HepG2 (cell line): ENCODE measurements around the gene SHC1. TPM values are rescaled to one million over a fixed set of nuclear protein-coding genes. Genes with fewer than 3 reads are reported as not detected.

Experiments used
- MAX ChIP-seq: IDR thresholded peaks from 2 replicates; pipeline ENCODE4 v1.6.1; 2012; ENCODE audit warnings: inconsistent platforms
- MLXIP ChIP-seq: sonication (generic); formaldehyde crosslinking; IDR thresholded peaks from 2 replicates; pipeline ENCODE4 v1.9.0; 2021; ENCODE audit warnings: missing genetic modification reagents, borderline replicate concordance
- MTA3 ChIP-seq: sonication (generic); formaldehyde crosslinking; IDR thresholded peaks from 2 replicates; pipeline ENCODE4 v1.4.0; 2020; ENCODE audit warnings: missing genetic modification reagents
- MYPOP ChIP-seq: sonication (generic); formaldehyde crosslinking; IDR thresholded peaks from 2 replicates; pipeline ENCODE4 v1.8.1; 2023; ENCODE audit warnings: mild to moderate bottlenecking, moderate library complexity, missing genetic modification reagents
- PHF20 ChIP-seq: sonication (generic); formaldehyde crosslinking; IDR thresholded peaks from 2 replicates; pipeline ENCODE4 v1.5.0; 2020; ENCODE audit warnings: mild to moderate bottlenecking, missing genetic modification reagents
- PHF21A ChIP-seq: sonication (generic); formaldehyde crosslinking; IDR thresholded peaks from 2 replicates; pipeline ENCODE4 v1.5.0; 2020; ENCODE audit warnings: mild to moderate bottlenecking, missing genetic modification reagents
- REXO4 ChIP-seq: sonication (generic); formaldehyde crosslinking; IDR thresholded peaks from 2 replicates; pipeline ENCODE4 v1.8.0; 2022; ENCODE audit warnings: missing genetic modification reagents, mild to moderate bottlenecking, borderline replicate concordance
- RORA ChIP-seq: sonication (generic); formaldehyde crosslinking; IDR thresholded peaks from 2 replicates; pipeline ENCODE4 v1.5.0; 2020; ENCODE audit warnings: mild to moderate bottlenecking, missing genetic modification reagents, moderate library complexity
- SUZ12 ChIP-seq: fragments of 150-350 bp; IDR thresholded peaks from 2 replicates; pipeline ENCODE4 v1.6.1; 2014; ENCODE audit warnings: low read depth, low read length
- THAP8 ChIP-seq: sonication (generic); formaldehyde crosslinking; IDR thresholded peaks from 2 replicates; pipeline ENCODE4 v1.5.1; 2020; ENCODE audit warnings: missing genetic modification reagents, mild to moderate bottlenecking, borderline replicate concordance
- ZNF17 ChIP-seq: sonication (generic); formaldehyde crosslinking; IDR thresholded peaks from 2 replicates; pipeline ENCODE4 v1.5.0; 2020; ENCODE audit warnings: mild to moderate bottlenecking, missing genetic modification reagents
- ZNF44 ChIP-seq: sonication (generic); formaldehyde crosslinking; IDR thresholded peaks from 2 replicates; pipeline ENCODE4 v1.5.1; 2020; ENCODE audit warnings: mild to moderate bottlenecking, missing genetic modification reagents
- polyA plus RNA-seq, 8 experiments: library from polyadenylated mRNA; depleted of rRNA in 3 of 8; stranded (reverse) in 7 of 8; unstranded in 1 of 8; fragments of >200 nt; fragmentation: Illumina TruSeq in 4 of 8; extraction: Trizol in 4 of 8; gene quantifications; 2 replicates each; pipeline versions ENCODE4 v1.2.1 to v1.2.3, GENCODE V29; 2011 to 2016; ENCODE audit warnings: low read depth in 4 of 8, missing spikeins in 1 of 8, mixed read lengths in 1 of 8; ENCODE audit not compliant: insufficient read depth in 1 of 8
- total RNA-seq, 5 experiments: library from RNA; depleted of rRNA; stranded (reverse); fragments of >200 nt; fragmentation: Illumina TruSeq; extraction: Trizol; gene quantifications; 2 replicates each; pipeline ENCODE4 v1.2.3, GENCODE V29; 2016; ENCODE audit warnings: low read depth in 1 of 5

Gene SHC1
- total and polyA plus RNA-seq, 2 of the 13 experiments (the other 11 are each of a cell fraction or from before 2014, with no cell fraction given), result 52.0 to 137 TPM

GRCh38 chr1:154935749-154936554 lies 34.6 kb downstream of the SHC1 start (continued):
- TF ChIP-seq MLXIP (no peak), SUZ12 (no peak), MYPOP (CRISPR knock-in tag) (no peak), RORA (CRISPR knock-in tag) (no peak), THAP8 (CRISPR knock-in tag) (0 out of 2 replicates have a peak, but pooled peaks have one; percentile 6), REXO4 (CRISPR knock-in tag) (peak; percentile 96; the same call in 1 of the 2 replicates), PHF20 (no peak), MTA3 (CRISPR knock-in tag) (no peak), MAX (no peak), ZNF44 (CRISPR knock-in tag) (no peak), ZNF17 (CRISPR knock-in tag) (no peak), PHF21A (CRISPR knock-in tag) (no peak)
